CD4-positive, alpha-beta T cell treated with Interleukin-2 at 100 ng/mL for 4 hours (primary cell): ENCODE data around the gene ANKLE2.

Source experiments
- DNase-seq: peaks from one replicate; pipeline ENCODE4 v3.0.0-alpha.2; 2020; ENCODE audit warnings: low spot score

Gene ANKLE2

GRCh38 chr12:132743831-132744230 is 17.8 kb downstream of the ANKLE2 start:
- DNase-seq: no peak

GRCh38 chr12:132741620-132742019 is 20.0 kb downstream of the ANKLE2 start:
- no peak for DNase-seq

- no peak for DNase-seq
These were observed 21.0 kb downstream of the ANKLE2 start for GRCh38 chr12:132740652-132741051.

- DNase-seq: no peak
These were observed 21.4 kb downstream of the ANKLE2 start for GRCh38 chr12:132740313-132740646.

GRCh38 chr12:132739600-132740312 is 21.9 kb downstream of the ANKLE2 start:
- no peak for DNase-seq

- no peak for DNase-seq
These were observed 24.7 kb downstream of the ANKLE2 start for GRCh38 chr12:132736913-132737312.

GRCh38 chr12:132736378-132736777 is 25.3 kb downstream of the ANKLE2 start:
- DNase-seq: no peak

- DNase-seq: no peak
These were observed 26.1 kb downstream of the ANKLE2 start for GRCh38 chr12:132735496-132735895.

- DNase-seq: no peak
These were observed 27.4 kb downstream of the ANKLE2 start for GRCh38 chr12:132734206-132734605.

GRCh38 chr12:132731574-132731973 is 30.1 kb downstream of the ANKLE2 start:
- no peak for DNase-seq

GRCh38 chr12:132730353-132730752 is 31.3 kb downstream of the ANKLE2 start:
- DNase-seq: no peak

GRCh38 chr12:132729541-132730320 is 31.9 kb downstream of the ANKLE2 start:
- no peak for DNase-seq

GRCh38 chr12:132728502-132728901 is 33.1 kb downstream of the ANKLE2 start:
- DNase-seq: no peak

- no peak for DNase-seq
These were observed 34.4 kb downstream of the ANKLE2 start for GRCh38 chr12:132727091-132727794.

GRCh38 chr12:132726386-132726785 is 35.2 kb downstream of the ANKLE2 start:
- no peak for DNase-seq

GRCh38 chr12:132724506-132725241 is 37.0 kb downstream of the ANKLE2 start:
- DNase-seq: no peak

GRCh38 chr12:132723764-132724140 is 37.9 kb downstream of the ANKLE2 start:
- DNase-seq: no peak

GRCh38 chr12:132723015-132723763 is 38.4 kb downstream of the ANKLE2 start:
- no peak for DNase-seq

GRCh38 chr12:132720606-132721345 is 40.9 kb downstream of the ANKLE2 start:
- no peak for DNase-seq

GRCh38 chr12:132719954-132720324 is 41.7 kb downstream of the ANKLE2 start:
- no peak for DNase-seq
